Measurements from ENCODE around the gene ZNF629. TPM values are rescaled to one million over a fixed set of nuclear protein-coding genes. Genes with fewer than 3 reads are reported as not detected.
A peak's percentile ranks its signal among the peaks of the same experiment; 100 is the strongest.

The ZNF629 gene
- total and polyA plus RNA-seq, 2 donors (not counting 1 experiment from before 2014, with no cell fraction given), result 1.2 to 6.9 TPM

DNA sequence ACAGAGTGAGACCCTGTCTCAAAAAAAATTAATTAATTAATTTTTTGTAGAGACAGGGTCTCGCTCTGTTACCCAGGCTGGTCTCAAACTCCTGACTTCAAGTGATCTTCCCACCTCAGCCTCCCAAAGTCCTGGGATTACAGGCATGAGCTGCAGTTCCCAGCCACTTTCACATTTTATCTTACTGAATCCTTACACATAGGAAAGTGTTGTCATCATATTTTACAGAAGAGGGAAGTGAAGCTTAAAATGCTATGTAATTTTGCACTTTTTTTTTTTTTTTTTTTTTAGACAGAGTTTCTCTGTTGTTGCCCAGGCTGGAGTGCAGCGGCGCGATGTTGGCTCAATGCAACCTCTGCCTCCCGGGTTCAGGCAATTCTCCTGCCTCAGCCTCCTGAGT is 21.1 kb upstream of the ZNF629 start:
- H3K79me2 ChIP-seq (ENCODE audit: control insufficient read depth, insufficient read depth, low read length), result no peaks in the 10 kb centered on the region
- intact Hi-C loops (cut with micrococcal nuclease), result no loop called here
- H3K4me2 ChIP-seq (replicated peaks; ENCODE audit: low read depth, low read length, poor library complexity, severe bottlenecking), result no peak overlapping the region
- peaks cover 10 to 19% of the 10 kb centered on the region in 2 donors for H3K4me1 ChIP-seq (ENCODE audit: control insufficient read depth in 2 of 2, insufficient read depth in 2 of 2, low read length in 2 of 2)
- H2AFZ ChIP-seq (ENCODE audit: insufficient read depth, low read depth, low read length, poor library complexity, severe bottlenecking), result no peak overlapping the region
- ATAC-seq (ENCODE audit: low read depth) (no peak), DNase-seq (no peak)
- H4K20me1 ChIP-seq (ENCODE audit: control insufficient read depth, insufficient read depth, low read length, poor library complexity, severe bottlenecking), result no peaks in the 10 kb centered on the region
- no peak overlapping the region for H3K4me3 Mint-ChIP-seq
- no peak overlapping the region for H3K27ac Mint-ChIP-seq
- POLR2A ChIA-PET, result no interaction called here
- H3K27me3 Mint-ChIP-seq, result peaks cover 8% of the 10 kb centered on the region
- no peak for TF ChIP-seq EZH2 (IDR thresholded peaks at IDR 0.05; ENCODE audit: borderline replicate concordance, insufficient read depth, low read depth, low read length, poor library complexity, severe bottlenecking)
- TF ChIP-seq, protein P1, sequence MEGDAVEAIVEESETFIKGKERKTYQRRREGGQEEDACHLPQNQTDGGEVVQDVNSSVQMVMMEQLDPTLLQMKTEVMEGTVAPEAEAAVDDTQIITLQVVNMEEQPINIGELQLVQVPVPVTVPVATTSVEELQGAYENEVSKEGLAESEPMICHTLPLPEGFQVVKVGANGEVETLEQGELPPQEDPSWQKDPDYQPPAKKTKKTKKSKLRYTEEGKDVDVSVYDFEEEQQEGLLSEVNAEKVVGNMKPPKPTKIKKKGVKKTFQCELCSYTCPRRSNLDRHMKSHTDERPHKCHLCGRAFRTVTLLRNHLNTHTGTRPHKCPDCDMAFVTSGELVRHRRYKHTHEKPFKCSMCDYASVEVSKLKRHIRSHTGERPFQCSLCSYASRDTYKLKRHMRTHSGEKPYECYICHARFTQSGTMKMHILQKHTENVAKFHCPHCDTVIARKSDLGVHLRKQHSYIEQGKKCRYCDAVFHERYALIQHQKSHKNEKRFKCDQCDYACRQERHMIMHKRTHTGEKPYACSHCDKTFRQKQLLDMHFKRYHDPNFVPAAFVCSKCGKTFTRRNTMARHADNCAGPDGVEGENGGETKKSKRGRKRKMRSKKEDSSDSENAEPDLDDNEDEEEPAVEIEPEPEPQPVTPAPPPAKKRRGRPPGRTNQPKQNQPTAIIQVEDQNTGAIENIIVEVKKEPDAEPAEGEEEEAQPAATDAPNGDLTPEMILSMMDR (IDR thresholded peaks at IDR 0.05), result no peak
- 48% methylated on average over 4 of the region's 5 CpGs for WGBS (ENCODE audit: insufficient coverage)
- no peak overlapping the region for H3K9ac ChIP-seq (ENCODE audit: low read length)
- H3K36me3 ChIP-seq (replicated peaks in 1 of 2; ENCODE audit: control extremely low read depth in 1 of 2, control insufficient read depth in 1 of 2, extremely low read depth in 1 of 2, insufficient read depth in 2 of 2, low read length in 1 of 2), result no peaks in the 10 kb centered on the region
- peaks cover 16% of the 10 kb centered on the region for H3K4me1 Mint-ChIP-seq
- peaks cover 0 to 9% (median 0%) of the 10 kb centered on the region in 4 experiments for H3K27me3 ChIP-seq (replicated peaks in 1 of 4; ENCODE audit: control extremely low read depth in 1 of 4, control insufficient read depth in 3 of 4, insufficient read depth in 4 of 4, low read length in 3 of 4)
- CTCF ChIA-PET, result interaction anchor here (0.6 to 1.5 kb wide), 3 partner anchors 37 to 87 kb away, joined by 3 to 4 read pairs (median 4); no protein-coding TSS in a partner anchor
- no peak overlapping the region for H3K27ac ChIP-seq (ENCODE audit: low read length in 2 of 2)
- H3K9me3 ChIP-seq (ENCODE audit: control extremely low read depth in 1 of 3, control insufficient read depth in 2 of 3, insufficient read depth in 1 of 3, low read length in 2 of 3), result peaks cover 0 to 3% (median 0%) of the 10 kb centered on the region in 3 donors
- no peak overlapping the region for H3K4me3 ChIP-seq (ENCODE audit: control extremely low read depth in 1 of 5, extremely low read depth in 1 of 5, insufficient read depth in 1 of 5, low read depth in 2 of 5, low read length in 4 of 5)
- no peaks in the 10 kb centered on the region for H3K9me3 Mint-ChIP-seq (ENCODE audit: insufficient read depth)

DNA sequence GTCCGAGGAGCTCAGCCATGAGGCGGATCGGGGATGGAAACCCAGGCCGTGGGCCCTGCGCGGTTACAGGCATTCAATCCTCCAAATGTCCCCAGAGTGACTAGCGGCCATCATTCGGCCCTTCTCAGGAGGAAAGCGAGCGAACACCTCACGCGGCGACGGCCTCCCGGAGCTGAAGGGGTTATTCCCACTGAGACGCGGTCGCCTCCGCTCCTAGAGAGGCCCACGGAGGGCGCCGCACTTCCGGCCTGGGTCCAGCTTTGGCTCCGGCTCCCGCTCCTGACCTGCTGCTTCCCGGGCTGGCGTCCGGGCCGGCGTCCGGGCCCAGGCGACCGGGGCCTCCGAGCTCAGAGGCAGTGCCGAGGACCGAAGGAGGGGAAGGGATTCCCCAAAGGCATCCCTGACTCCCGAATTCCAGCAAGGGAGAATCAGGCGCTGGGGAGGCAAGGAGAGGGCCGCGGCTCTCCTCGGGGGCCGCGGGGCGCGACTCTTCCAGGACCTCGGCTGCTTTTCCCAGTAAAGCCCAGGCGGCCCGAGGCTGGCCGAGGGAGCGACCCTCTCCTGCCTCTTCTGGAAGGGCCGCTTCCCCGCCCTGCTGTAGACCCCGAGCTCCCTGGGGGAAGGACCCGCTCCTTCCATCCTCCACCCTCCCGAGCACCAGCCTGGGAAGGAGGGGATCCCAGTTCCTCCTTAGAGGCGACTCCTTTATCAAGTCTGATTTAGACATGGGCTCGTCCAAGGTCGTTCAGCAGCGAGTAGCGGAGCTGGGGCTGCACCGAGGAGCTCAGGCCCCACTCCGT is 18.6 kb upstream of the ZNF629 start:
- H3K9me3 ChIP-seq (ENCODE audit: control extremely low read depth in 1 of 3, control insufficient read depth in 2 of 3, insufficient read depth in 1 of 3, low read length in 2 of 3), result peaks cover 0 to 3% (median 0%) of the 10 kb centered on the region in 3 donors
- H3K4me3 Mint-ChIP-seq, result peak overlapping the region; percentile 92
- DNase-seq, result peak; percentile 68
- no peaks in the 10 kb centered on the region for H3K79me2 ChIP-seq (ENCODE audit: control insufficient read depth, insufficient read depth, low read length)
- peak overlapping the region; percentile 83 for H3K9ac ChIP-seq (ENCODE audit: low read length)
- peaks cover 10 to 19% of the 10 kb centered on the region in 2 donors for H3K4me1 ChIP-seq (ENCODE audit: control insufficient read depth in 2 of 2, insufficient read depth in 2 of 2, low read length in 2 of 2)
- TF ChIP-seq EZH2 (IDR thresholded peaks at IDR 0.05; ENCODE audit: borderline replicate concordance, insufficient read depth, low read depth, low read length, poor library complexity, severe bottlenecking), result no peak
- TF ChIP-seq, protein P1 (IDR thresholded peaks at IDR 0.05), result no peak
- H3K27me3 Mint-ChIP-seq, result peaks cover 6% of the 10 kb centered on the region
- H3K4me1 Mint-ChIP-seq, result peaks cover 16% of the 10 kb centered on the region
- H3K27ac Mint-ChIP-seq, result peak overlapping the region; percentile 64
- ChIA-PET POLR2A (interaction anchor here (0.6 to 1.9 kb wide), 5 partner anchors 9 to 69 kb away, joined by 3 to 15 read pairs (median 5); partner anchors contain the start of gene ZNF629), CTCF (interaction anchor here (0.5 to 2.1 kb wide), 7 partner anchors 9 to 208 kb away, joined by 3 to 13 read pairs (median 6); partner anchors contain the start of gene ZNF629)
- peak overlapping the region; percentile 84 for H2AFZ ChIP-seq (ENCODE audit: insufficient read depth, low read depth, low read length, poor library complexity, severe bottlenecking)
- 4% methylated on average over 62 of the region's 62 CpGs for WGBS (ENCODE audit: insufficient coverage)
- H4K20me1 ChIP-seq (ENCODE audit: control insufficient read depth, insufficient read depth, low read length, poor library complexity, severe bottlenecking), result no peaks in the 10 kb centered on the region
- H3K9me3 Mint-ChIP-seq (ENCODE audit: insufficient read depth), result no peaks in the 10 kb centered on the region
- H3K4me2 ChIP-seq (replicated peaks; ENCODE audit: low read depth, low read length, poor library complexity, severe bottlenecking), result peak overlapping the region; percentile 94
- H3K36me3 ChIP-seq (replicated peaks in 1 of 2; ENCODE audit: control extremely low read depth in 1 of 2, control insufficient read depth in 1 of 2, extremely low read depth in 1 of 2, insufficient read depth in 2 of 2, low read length in 1 of 2), result no peaks in the 10 kb centered on the region
- intact Hi-C loops (cut with micrococcal nuclease), result loop anchor here (1.0 kb wide), 3 partner anchors 9 to 70 kb away; partner anchors contain the start of gene ZNF629
- peak overlapping the region in 1 of 2 donors; percentile 65 for H3K27ac ChIP-seq (ENCODE audit: low read length in 2 of 2)
- H3K4me3 ChIP-seq (ENCODE audit: control extremely low read depth in 1 of 5, extremely low read depth in 1 of 5, insufficient read depth in 1 of 5, low read depth in 2 of 5, low read length in 4 of 5), result peak overlapping the region; percentile 61 to 91 (median 87)
- peak; percentile 81 for ATAC-seq (ENCODE audit: low read depth)
- H3K27me3 ChIP-seq (replicated peaks in 1 of 4; ENCODE audit: control extremely low read depth in 1 of 4, control insufficient read depth in 3 of 4, insufficient read depth in 4 of 4, low read length in 3 of 4), result peaks cover 0 to 9% (median 0%) of the 10 kb centered on the region in 4 experiments

All from B cell (primary cell).